Activated CD4-positive, alpha-beta T cell treated with anti-CD3 and anti-CD28 coated beads, Interleukin-2, amount 50 U/mL, for 4 hours (primary cell): ENCODE results near the gene CIPC.

Experiments used
- DNase-seq, 2 experiments: peaks; one replicate each; pipeline ENCODE4 v3.0.0-alpha.2; 2020

Gene CIPC

DNA sequence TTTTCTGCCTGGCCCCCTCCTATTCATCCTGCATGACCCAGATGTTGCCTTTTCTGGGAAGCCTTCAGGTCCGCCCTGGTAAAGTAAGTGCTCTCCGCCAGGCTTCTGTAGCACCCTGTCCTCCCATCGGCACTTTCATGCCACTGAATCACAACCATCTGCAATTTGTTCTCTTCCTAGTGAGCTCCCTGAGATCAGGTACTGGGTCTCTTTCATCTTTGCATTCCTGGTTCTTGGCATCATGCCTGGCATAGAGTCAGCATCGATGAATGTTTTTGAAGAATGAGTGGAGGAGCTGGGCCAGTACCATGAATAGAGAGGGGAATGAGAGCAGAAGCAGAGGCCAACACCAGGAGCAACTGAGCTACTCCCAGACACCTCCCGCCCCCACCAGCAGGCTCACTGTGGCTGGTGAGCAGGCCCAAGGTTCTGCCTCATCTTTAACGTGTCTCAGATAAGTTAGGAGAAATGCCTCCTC is 30.4 kb downstream of the CIPC start:
- no peak for DNase-seq

DNA sequence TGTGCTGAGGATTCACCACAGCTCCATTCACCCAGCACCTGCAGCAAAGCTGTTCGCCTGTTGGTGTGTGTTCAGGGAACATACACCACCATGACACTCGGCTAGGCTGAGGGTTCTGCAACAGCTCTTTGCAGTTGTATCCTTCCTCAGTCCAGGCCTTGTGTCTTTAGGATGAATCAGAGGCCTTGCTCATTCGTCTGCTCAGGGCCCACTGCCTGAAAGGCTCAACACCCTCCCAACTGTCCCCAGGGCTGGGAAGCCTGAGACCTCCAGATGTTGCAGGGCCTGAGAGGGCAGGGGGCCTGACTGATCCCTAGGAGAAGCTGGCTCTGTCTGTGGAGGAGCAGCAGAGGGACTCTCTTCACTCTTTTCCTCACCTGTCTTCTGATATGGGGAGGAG is 32.3 kb downstream of the CIPC start:
- DNase-seq: no peak

GRCh38 chr14:77131206-77131605 is 33.1 kb downstream of the CIPC start:
- DNase-seq: no peak

GRCh38 chr14:77131871-77132486 is 33.9 kb downstream of the CIPC start:
- DNase-seq: no peak

- DNase-seq: peak; percentile 25 to 35
Observed at GRCh38 chr14:77133720-77134338, 35.8 kb downstream of the CIPC start.

GRCh38 chr14:77139022-77139421 is 41.0 kb downstream of the CIPC start:
- DNase-seq: no peak

GRCh38 chr14:77139540-77140358 is 41.7 kb downstream of the CIPC start:
- peak in 1 of 2 experiments; percentile 17 for DNase-seq

DNA sequence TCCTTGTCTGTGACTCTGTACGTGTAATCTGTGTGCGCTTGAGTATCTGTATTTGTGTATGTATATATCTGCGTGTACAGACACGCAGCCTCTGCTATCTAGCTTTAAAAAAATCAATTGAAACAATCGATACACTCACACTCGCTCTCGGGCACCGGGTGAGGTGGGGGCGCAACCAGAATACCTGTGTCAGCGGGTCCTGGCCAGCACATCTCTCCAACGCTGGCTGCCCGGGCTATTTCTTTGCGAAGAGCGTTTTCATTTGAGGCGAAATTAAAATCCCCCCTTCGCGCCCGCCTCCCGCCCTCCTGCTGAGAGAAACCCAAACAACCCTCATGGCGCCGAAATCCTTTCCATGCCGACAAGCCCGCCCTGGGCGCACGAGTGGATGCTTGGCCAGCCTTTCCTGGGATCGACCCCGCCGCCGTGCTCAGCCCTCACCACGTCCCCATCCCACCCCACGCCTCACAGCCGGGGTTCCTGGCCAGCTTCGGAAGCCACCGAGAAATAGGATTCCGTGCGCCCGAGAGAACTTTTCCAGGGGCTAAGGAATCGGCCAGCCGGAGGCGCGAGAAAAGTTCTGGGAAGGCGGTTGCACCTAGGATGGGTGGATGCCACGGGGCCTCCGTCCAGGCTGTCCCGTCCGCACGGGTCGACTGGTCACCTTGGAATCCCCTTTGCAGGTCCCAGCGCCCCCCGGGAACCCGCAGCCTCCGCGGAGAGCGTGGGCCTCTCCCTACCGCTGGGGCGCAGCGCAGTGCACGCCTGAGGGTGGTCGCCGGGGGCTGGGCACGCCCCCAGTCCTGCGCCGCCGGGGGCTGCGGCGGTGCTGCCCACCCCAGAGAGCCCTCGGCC is 42.5 kb downstream of the CIPC start:
- DNase-seq: no peak

GRCh38 chr14:77141214-77142004 is 43.4 kb downstream of the CIPC start, which contains the start of gene ZDHHC22:
Gene ZDHHC22 (minus strand): TSS chr14:77141791. CDS start chr14:77139738, 2,053 bp downstream.
- DNase-seq: no peak

- no peak for DNase-seq
Observed at GRCh38 chr14:77142005-77142800, 44.1 kb downstream of the CIPC start.

DNA sequence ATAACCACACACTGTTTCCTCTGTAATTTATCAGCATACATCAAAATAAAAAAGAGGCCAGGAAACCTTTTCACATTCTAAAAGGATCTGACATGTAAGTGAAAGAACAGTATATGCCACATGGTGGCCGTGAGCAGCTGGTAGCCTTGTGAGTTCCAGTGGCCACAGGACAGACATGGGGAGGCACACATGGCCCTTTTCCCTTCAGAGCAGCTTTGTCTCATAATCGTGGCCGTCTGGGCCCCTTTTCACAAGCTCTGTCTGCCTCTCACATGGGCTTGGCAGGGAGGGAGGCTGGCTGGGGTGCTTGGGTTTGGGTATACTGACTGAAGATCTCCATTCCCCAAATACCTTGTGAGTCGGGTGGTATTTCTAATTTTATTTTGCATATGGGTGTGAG is 45.0 kb downstream of the CIPC start:
- DNase-seq: no peak

DNA sequence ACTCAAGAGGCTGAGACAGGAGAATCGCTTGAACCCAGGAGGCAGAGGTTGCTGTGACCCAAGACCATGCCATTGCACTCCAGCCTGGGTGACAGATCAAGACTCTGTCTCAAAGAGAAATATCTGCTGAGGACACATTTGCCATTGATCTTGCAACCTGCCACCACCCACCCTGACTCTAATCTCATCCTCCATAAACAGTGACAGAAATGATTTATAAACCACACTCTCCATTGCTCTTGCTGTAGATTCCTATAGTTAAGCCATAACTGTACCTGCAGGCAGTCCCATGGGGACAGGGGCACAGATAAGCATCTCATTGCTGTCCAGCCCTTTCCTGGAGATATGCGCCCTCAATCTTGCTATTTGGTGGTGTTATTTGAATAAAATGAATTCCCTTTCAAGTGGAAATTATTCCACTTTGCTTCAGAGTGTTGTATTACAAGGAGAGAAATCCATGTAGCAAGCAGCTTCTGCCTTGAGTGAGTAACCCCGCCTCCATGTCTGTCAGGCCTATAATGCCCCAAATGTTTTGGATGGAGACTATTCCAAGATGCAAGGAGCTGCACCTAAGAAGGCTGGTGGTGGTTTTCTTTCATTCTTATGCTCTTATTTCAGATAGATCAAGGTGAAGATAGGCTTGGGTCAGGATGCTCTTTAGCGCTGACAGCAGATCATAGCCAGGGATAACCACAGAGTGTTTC is 46.5 kb downstream of the CIPC start:
- DNase-seq: no peak

- DNase-seq: no peak
Observed at GRCh38 chr14:77145975-77146740, 48.1 kb downstream of the CIPC start.

DNA sequence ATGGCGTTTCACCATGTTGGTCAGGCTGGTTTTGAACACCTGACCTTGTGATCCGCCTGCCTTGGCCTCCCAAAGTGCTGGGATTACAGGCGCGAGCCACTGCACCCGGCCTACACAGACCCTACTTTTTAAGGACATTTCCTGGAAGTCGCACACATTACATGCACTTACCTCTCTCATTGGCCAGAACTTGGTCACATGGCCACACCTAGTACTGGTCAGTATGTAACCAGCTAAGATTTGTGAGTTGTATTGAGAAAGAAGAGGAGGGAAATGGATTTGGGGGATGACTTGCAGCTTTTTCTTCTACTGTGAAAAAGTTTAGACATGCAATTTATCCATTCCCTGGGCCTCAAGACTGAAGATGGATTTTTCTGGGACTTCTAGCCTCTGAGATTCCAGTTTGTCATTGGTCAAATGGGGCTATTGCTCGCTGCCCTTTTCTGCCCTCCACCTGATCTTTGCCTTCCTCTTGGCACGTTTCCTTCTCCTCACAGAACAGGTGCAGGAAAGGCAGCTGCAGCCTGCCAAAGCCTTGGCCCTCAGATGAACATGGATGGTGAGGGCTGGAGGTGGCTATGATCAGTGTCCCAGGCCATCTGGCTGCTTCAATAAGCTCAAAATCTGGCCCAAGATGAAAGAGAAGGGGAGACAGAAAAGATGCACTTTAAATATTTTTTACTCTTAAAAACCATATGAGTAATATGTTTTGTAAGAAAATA is 50.6 kb downstream of the CIPC start:
- no peak for DNase-seq

DNA sequence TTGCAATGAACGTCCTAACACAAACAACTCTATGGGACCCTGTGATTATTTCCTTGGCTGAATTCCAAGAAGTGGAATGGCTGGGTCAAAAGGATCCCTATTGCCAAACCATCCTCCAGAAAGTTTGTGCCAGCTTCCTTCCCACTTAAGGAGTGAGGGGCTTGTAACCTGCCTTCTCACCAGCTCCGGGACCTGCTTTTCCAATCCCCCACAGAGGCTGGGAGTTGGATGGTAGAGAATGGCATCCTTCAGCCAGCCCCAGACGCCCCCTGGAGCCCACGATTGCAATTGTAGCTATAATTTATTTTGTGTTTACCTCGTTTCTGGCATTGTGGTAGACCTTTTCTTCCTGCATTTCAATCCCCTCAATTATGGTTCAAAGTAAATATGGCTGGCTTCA is 53.2 kb downstream of the CIPC start:
- DNase-seq: no peak

- no peak for DNase-seq
Observed at GRCh38 chr14:77151918-77152588, 54.0 kb downstream of the CIPC start.

DNA sequence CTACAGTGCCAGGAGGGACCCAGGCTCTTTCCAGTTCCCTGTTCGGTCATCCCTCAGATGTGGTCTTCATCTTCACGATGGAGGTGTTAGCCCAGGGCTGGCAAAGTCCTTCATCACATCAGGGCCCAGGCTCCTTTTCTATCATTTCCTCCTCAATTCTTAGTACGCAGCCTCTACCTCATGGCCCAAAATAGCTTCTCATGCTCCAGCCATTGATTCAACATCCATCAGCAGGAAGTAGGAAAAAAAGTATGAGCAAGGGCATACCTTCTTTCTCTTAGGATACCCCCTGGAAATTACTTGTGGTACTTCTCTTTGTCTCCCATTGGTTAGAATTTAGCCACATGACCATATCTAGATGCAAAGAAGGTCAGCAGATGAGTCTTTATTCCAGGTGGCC is 55.7 kb downstream of the CIPC start:
- no peak for DNase-seq

DNA sequence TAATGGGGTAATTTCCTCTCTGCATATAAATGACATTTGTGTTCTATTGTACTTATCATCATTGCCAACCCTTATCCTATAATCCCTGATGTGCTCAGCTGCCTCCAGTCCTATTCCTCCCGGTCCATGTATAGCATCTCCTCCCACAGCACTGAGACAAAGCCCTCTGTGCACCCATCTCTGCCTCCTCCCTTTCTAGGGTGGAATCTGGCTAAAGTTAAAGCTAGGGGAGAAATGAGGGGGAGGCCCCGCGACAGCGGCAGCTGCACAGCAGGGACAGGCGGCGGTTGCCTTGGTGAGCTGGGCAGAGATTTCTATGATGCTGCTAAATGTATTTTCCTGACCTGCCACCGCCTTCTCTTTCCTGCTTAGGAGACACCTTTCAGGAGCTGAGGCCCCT is 56.4 kb downstream of the CIPC start:
- DNase-seq: no peak
